Cardiac muscle cell (in vitro differentiated cells and primary cell): ENCODE results near the gene TRIM24. TPM values are rescaled to one million over a fixed set of nuclear protein-coding genes. Genes with fewer than 3 reads are reported as not detected.

Experiments
- DNase-seq, 2 donors: peaks; one replicate each; pipeline versions ENCODE4 v3.0.0 to v3.0.0-alpha.2; 2010 to 2017; ENCODE audit warnings: low read depth in 1 of 2, low spot score in 1 of 2
- H3K27ac ChIP-seq: fragments of 200-600 bp; sonication (generic); 2 replicates; pipeline ENCODE4 v1.5.1; 2016
- H3K27me3 ChIP-seq: fragments of 200-600 bp; sonication (generic); 2 replicates; pipeline ENCODE4 v1.6.0; 2016; ENCODE audit warnings: control low read depth
- H3K36me3 ChIP-seq: fragments of 200-600 bp; sonication (generic); 2 replicates; pipeline ENCODE4 v1.5.1; 2016; ENCODE audit warnings: control low read depth
- H3K4me1 ChIP-seq: fragments of 200-600 bp; sonication (generic); 2 replicates; pipeline ENCODE4 v1.8.1; 2017; ENCODE audit warnings: low read depth, mild to moderate bottlenecking, mixed run types
- H3K4me3 ChIP-seq: fragments of 200-600 bp; sonication (generic); 2 replicates; pipeline ENCODE4 v1.5.1; 2016; ENCODE audit warnings: mild to moderate bottlenecking
- H3K9me3 ChIP-seq: fragments of 200-600 bp; sonication (generic); 2 replicates; pipeline ENCODE4 v1.5.1; 2017; ENCODE audit warnings: low read depth, mild to moderate bottlenecking, control low read depth
- CTCF ChIP-seq: IDR thresholded peaks from 2 replicates; pipeline ENCODE4 v1.5.1; 2012; ENCODE audit warnings: low read depth, mild to moderate bottlenecking, low read length
- polyA plus RNA-seq: library from polyadenylated mRNA; unstranded; fragments of >200 nt; fragmentation: Nextera tagmentation; extraction: Ambion mirVana; gene quantifications from 2 replicates; pipeline ENCODE4 v1.2.1, GENCODE V29; 2016
- total RNA-seq: library from RNA; depleted of rRNA; stranded (reverse); fragments of >200 nt; gene quantifications from 2 replicates; pipeline ENCODE4 v1.2.3, GENCODE V29; 2016

TRIM24 gene
- total and polyA plus RNA-seq, 2 experiments from 2014 or later = 99.2 to 113 TPM

DNA sequence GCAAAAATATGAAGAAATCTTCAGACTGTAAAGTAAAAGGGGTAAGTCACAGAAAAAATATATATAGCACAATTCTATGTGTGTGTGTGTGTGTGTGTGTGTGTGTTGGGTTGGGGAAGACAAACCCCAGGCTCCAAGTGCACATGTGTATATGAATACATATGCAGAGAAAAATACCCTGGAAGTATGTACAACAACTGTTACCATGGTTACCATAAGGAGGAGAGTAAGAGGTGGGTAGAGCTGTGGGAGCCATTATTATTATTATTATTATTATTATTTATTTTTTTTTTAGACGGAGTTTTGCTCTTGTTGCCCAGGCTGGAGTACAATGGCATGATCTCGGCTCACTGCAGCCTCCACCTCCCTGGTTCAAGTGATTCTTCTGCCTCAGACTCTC is 23.7 kb upstream of the TRIM24 start:
- H3K4me1 ChIP-seq = peaks cover 2% of the 10 kb centered on the region
- H3K27ac ChIP-seq = no peak overlapping the region
- no peaks in the 10 kb centered on the region for H3K36me3 ChIP-seq
- DNase-seq = no peak
- TF ChIP-seq CTCF = no peak
- H3K9me3 ChIP-seq = no peaks in the 10 kb centered on the region
- H3K27me3 ChIP-seq = no peaks in the 10 kb centered on the region
- no peak overlapping the region for H3K4me3 ChIP-seq

DNA sequence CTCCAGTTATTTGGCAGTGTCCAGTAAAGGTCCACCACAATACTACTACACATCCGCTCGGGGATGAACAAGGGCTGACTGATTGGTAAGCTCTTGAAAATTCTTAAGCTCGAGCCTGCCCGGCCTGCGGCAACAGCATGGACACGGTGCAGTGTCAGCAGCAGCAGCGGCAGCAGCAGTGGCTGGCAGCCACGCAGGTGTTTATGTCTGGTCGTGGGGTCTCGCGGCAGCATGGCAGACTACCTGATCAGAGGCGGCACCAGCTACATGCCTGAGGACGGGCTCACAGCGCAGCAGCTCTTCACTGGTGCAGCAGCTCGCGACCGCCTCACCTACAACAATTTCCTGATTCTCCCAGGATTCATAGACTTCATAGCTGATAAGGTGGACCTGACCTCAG is 19.6 kb upstream of the TRIM24 start:
- H3K27me3 ChIP-seq = no peaks in the 10 kb centered on the region
- no peak for TF ChIP-seq CTCF
- no peak overlapping the region for H3K4me3 ChIP-seq
- no peaks in the 10 kb centered on the region for H3K9me3 ChIP-seq
- no peaks in the 10 kb centered on the region for H3K36me3 ChIP-seq
- no peak for DNase-seq
- H3K4me1 ChIP-seq = peaks cover 2% of the 10 kb centered on the region
- no peak overlapping the region for H3K27ac ChIP-seq

DNA sequence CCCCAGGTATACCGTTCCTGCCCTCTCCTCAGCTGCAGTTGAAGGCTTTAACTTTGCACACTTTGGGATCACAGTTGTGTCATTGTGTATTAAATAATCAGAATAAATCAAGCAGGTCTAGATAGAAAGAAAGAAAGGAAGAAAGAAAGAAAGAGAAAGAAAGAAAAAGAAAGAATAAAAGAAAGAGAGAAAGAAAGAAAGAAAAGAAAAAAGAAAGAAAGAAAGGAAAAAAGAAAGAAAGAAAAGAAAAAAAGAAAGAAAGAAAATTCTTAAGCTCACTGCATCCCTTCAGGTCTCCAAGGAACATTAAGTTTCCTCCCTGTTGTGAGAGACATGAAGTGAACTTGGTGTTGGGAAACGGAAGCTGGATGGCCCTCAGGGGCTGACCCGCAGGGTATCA is 17.2 kb upstream of the TRIM24 start:
- no peaks in the 10 kb centered on the region for H3K9me3 ChIP-seq
- H3K27ac ChIP-seq = no peak overlapping the region
- H3K4me1 ChIP-seq = no peaks in the 10 kb centered on the region
- TF ChIP-seq CTCF = no peak
- DNase-seq = no peak
- H3K27me3 ChIP-seq = no peaks in the 10 kb centered on the region
- no peaks in the 10 kb centered on the region for H3K36me3 ChIP-seq
- H3K4me3 ChIP-seq = no peak overlapping the region

DNA sequence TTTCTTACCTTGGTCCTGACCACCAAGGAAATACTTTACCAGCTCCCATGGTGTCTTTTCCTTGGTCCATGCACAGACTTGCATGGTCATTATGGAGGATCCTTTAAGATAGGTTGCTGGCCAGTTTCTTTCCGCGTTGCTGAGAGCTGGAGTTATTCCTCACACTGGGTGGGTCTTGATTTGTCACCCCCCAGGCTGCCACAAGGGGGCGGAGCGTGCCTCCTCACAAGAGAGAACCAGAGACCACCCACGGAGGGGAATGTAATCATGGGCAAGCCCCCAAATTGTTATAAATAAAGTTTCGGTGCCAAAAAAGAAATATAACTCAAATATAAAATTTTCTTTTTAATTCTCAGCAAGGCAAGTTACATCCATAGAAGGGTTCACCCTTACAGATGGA is 10.5 kb upstream of the TRIM24 start:
- H3K4me3 ChIP-seq = no peak overlapping the region
- DNase-seq = peak in 1 of 2 donors; percentile 10
- H3K4me1 ChIP-seq = no peaks in the 10 kb centered on the region
- no peaks in the 10 kb centered on the region for H3K9me3 ChIP-seq
- no peak for TF ChIP-seq CTCF
- H3K36me3 ChIP-seq = no peaks in the 10 kb centered on the region
- no peak overlapping the region for H3K27ac ChIP-seq
- H3K27me3 ChIP-seq = no peaks in the 10 kb centered on the region

- no peak overlapping the region for H3K27ac ChIP-seq
- no peaks in the 10 kb centered on the region for H3K36me3 ChIP-seq
- H3K4me1 ChIP-seq = no peaks in the 10 kb centered on the region
- H3K27me3 ChIP-seq = no peaks in the 10 kb centered on the region
- TF ChIP-seq CTCF = no peak
- H3K9me3 ChIP-seq = no peaks in the 10 kb centered on the region
- no peak for DNase-seq
- no peak overlapping the region for H3K4me3 ChIP-seq
Observed at GRCh38 chr7:138455609-138456008, 4.5 kb upstream of the TRIM24 start.

- H3K4me3 ChIP-seq = no peak overlapping the region
- DNase-seq = no peak
- no peaks in the 10 kb centered on the region for H3K36me3 ChIP-seq
Observed at GRCh38 chr7:138456220-138456619, 3.8 kb upstream of the TRIM24 start.

More at GRCh38 chr7:138456220-138456619, 3.8 kb upstream of the TRIM24 start:
- Histone ChIP-seq H3K27me3 (no peaks in the 10 kb centered on the region), H3K27ac (no peak overlapping the region), H3K9me3 (no peaks in the 10 kb centered on the region), H3K4me1 (no peaks in the 10 kb centered on the region)
- no peak for TF ChIP-seq CTCF
